DMS53 treated with DMSO at 0.1 percent for 48 hours (cell line): ENCODE measurements around the gene RALGDS.

ENCODE experiments used
- DNase-seq: peaks from one replicate; lab custom pipeline; 2025; ENCODE audit not compliant: unreplicated experiment; lab: John Stamatoyannopoulos, UW

RALGDS gene

GRCh38 chr9:133151601-133152525 is 30.8 kb upstream of the RALGDS start:
- DNase-seq = no peak

- no peak for DNase-seq
Observed at GRCh38 chr9:133151041-133151440, 30.0 kb upstream of the RALGDS start.

- DNase-seq = peak; percentile 80
Observed at GRCh38 chr9:133149130-133150015, 28.3 kb upstream of the RALGDS start.

DNA sequence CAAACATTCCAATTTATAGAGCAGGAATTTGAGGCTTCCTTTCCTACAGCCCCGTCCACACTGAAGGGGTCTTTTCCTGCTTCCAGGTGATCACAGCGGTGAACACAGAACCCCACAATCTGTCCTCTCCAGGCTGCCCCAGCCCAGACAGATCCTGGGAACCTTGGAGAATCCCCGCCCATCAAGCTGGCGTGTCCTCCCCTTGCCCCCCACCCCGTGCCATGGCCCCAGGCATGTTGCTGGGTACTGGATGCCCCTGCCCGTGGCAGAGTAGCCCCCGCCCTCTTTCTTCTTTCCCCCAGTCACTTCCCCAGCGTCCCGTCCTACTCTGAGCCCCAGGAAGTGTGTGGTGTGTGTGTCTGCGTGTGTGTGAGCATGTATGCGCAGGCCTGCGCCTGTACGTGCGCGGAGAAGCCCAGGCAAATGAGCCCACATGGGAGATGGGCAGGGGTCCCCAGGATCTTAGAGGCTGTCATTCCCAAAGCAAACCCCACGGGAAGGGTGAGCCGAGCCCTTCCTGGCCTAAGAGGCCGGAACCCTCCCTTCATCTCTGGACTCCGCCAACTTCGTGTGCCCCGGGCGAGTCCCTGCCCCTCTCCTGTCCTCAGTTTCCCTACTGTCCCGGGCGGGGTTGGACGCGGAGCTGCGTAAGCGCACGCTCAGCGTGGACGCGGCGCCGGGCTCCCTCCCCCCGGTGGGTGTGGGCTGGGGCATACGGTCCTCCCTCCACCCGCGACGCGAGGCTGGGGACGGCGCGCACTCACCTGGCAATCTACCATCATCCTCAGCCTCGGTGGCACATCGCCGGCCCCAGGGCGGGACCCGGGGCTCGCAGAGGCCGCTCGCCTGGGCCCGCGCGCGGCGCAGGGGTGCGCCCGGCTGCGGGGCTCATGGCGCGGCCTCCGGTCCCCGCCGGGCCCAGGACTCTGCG is 27.4 kb upstream of the RALGDS start:
- peak; percentile 33 for DNase-seq

- peak; percentile 62 for DNase-seq
Observed at GRCh38 chr9:133147412-133148198, 26.6 kb upstream of the RALGDS start.

DNA sequence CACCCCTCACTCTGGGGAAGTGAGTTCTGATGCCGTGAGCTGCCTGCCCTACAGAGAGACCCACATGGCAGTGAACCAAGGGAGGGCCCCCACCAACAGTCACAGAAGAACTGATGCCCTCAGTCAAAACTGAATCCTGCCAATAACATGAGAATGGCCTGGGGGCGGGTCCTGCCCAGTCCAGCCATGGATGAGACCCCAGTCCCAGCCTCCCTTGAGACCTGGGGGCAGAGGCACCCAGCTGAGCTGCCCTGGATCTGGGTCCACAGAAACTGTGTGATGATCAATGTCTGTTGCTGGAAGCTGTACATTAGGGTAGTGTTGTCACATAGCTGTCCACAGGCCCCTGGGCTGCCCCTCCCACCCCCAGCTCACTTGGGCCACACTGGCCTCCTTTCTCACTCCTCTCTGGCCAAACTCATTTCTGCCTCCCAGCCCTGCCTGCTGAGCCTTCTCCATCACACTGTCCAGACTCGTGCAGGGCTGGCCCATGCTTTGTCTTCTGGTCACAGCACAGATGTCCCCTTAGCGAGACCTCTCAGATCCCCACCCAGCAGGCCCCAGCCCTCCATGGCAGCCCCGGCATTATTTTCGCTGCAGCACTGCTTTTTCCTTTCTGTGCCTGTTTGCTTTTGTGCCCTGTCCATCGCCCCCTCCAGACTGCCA is 25.8 kb upstream of the RALGDS start:
- no peak for DNase-seq

DNA sequence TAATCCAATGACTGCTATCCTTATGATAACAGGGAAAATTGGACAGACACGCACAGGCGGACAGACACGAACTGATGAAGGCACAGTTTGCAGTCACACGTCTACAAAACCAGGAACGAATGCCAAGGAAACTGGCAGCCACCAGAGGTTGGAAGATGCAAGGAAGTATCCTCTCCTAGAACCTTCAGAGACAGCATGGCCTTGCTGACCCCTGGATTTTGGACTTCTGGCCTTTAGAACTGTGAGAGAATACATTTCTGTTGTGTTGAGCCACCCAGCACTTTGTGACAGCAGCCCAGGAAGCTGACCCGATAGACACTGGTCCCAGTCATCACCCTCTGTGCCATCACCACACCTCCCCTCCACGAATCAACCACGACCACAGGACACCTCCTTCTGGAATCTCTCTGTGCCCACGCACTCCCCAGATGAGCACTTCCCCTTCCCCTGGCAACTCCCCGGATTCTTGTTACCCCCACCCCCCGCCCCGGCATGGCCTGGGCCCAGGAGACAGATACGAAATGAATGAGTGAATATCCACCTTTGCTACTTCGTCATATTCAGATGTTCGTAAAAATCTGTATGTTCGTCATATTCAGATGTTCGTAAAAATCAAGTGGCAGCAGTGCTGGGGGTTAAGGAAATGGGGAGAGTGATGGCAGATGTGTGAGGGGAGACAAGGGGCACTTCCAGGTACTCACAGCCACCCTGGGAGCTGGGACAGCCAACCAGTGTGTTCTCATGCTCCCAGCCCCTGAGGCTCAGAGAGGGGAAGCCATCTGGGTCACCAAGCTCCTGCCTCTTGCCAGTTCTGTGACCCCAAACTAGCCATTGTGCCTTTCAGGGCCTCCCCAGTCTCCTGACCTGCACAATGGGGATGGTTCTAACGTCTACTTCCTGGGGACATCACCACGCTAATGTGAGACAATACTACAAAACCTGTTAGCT is 24.1 kb upstream of the RALGDS start:
- no peak for DNase-seq

- peak; percentile 80 for DNase-seq
Observed at GRCh38 chr9:133144142-133144903, 23.3 kb upstream of the RALGDS start.

GRCh38 chr9:133143639-133144141 is 22.6 kb upstream of the RALGDS start:
- no peak for DNase-seq

GRCh38 chr9:133142684-133143622 is 21.9 kb upstream of the RALGDS start:
- no peak for DNase-seq

DNA sequence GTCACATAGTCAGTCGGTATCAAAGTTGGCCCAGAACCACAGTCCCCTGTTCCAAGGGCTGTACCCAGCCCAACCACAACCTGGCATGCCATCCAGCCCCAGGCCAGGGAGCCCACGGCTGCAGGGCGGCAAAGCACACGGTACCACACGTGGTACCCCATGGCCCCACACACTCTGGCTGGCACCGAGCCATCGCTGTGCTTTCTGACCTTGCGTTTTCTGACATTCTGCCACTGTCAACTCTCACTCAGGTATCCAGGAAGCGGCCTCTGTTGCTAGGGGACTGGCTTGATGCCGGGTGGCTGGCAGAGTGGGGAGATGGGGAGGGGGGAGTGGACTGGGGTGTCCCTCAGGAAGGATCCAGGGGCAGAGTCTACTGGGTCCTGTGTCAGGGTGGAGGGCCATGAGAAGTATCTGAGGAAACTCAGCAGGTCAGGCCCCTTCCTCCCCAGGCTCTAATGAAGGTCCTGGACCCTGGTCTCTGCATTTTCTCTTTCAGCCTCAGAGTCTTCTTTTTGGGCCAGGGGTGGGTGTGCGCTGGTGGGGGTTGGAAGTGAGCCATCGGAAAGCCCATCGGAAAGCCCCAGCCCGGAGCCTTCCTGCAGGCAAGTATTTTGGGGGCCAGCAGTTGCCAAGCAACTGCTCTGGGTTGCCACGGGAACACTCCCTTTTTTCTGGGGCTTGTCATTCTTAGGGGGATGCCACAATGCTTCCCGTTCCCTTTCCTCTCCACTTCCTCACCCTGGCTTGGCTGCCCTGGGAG is 21.0 kb upstream of the RALGDS start:
- DNase-seq = no peak

GRCh38 chr9:133140606-133141005 is 19.6 kb upstream of the RALGDS start:
- no peak for DNase-seq

GRCh38 chr9:133140174-133140505 is 19.1 kb upstream of the RALGDS start:
- DNase-seq = no peak

DNA sequence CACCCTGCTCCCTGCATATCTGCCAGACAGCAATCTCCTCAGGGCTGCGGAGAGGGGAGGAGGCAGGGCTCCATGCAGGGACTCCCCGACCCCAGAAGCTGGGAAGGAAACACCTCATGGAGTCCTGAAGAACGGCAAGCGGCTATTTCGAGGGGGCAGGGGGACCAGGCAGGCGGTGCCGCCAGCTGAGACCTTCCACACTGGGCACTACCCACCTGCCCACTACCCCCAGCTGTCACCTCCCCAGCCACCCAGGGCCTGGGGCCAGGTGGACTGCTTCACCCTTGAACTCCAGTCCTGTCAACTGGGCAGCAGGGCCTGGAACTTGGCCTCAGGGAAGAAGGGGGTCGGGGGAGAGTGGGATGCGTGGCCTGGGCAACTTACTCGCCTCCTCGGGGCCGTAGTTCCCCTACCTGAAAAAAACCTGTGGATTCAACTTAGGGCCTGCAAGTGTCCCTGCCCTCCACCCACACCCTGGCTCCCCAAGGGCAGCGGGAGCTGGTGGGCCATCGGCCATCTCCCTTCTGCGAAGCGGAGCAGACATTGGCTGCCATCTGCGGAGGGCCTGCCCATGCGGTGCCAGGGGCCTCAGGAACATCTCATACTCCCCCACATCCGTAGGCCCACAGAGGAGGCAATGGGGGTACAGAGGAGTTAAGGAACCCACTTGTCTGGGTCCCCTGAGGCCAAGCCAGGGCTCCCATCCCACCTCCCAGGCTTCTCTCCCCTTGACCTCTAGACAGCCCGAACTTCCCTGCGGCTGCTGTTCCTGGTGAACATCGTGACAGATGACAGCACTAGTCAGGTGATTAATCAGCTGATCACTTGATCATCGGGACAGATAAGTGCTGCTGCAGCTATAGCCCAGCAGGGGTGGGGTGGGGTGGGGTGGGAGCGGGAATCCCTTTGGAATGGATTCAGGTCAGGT is 18.5 kb upstream of the RALGDS start:
- DNase-seq = no peak
